Middle frontal gyrus (tissue), 1 donor: ENCODE measurements around the gene AIG1.

Experiments
- DNase-seq: peaks from one replicate; pipeline ENCODE4 v3.0.0-alpha.2; 2015; ENCODE audit warnings: low spot score; ENCODE audit errors: extremely low spot score

AIG1 gene

GRCh38 chr6:143195349-143195845 is 134.7 kb downstream of the AIG1 start:
- no peak for DNase-seq

- DNase-seq: no peak
Measured at GRCh38 chr6:143196525-143197225, 136.0 kb downstream of the AIG1 start.

- no peak for DNase-seq
Measured at GRCh38 chr6:143197377-143197776, 136.7 kb downstream of the AIG1 start.

GRCh38 chr6:143198312-143198711 is 137.6 kb downstream of the AIG1 start:
- DNase-seq: no peak

- DNase-seq: no peak
Measured at GRCh38 chr6:143199291-143199690, 138.6 kb downstream of the AIG1 start.

GRCh38 chr6:143200167-143200770 is 139.6 kb downstream of the AIG1 start:
- no peak for DNase-seq

- no peak for DNase-seq
Measured at GRCh38 chr6:143204045-143204444, 143.4 kb downstream of the AIG1 start.

- DNase-seq: no peak
Measured at GRCh38 chr6:143205131-143205535, 144.4 kb downstream of the AIG1 start.

- no peak for DNase-seq
Measured at GRCh38 chr6:143205585-143205984, 144.9 kb downstream of the AIG1 start.

GRCh38 chr6:143205991-143206390 is 145.3 kb downstream of the AIG1 start:
- no peak for DNase-seq

GRCh38 chr6:143206550-143206949 is 145.9 kb downstream of the AIG1 start:
- no peak for DNase-seq

GRCh38 chr6:143210420-143210819 is 149.7 kb downstream of the AIG1 start:
- DNase-seq: no peak

GRCh38 chr6:143213859-143214376 is 153.2 kb downstream of the AIG1 start:
- no peak for DNase-seq

GRCh38 chr6:143215363-143215762 is 154.7 kb downstream of the AIG1 start:
- DNase-seq: no peak

- no peak for DNase-seq
Measured at GRCh38 chr6:143215771-143216170, 155.1 kb downstream of the AIG1 start.

- no peak for DNase-seq
Measured at GRCh38 chr6:143218233-143218632, 157.5 kb downstream of the AIG1 start.

- DNase-seq: no peak
Measured at GRCh38 chr6:143221698-143222097, 161.0 kb downstream of the AIG1 start.

- no peak for DNase-seq
Measured at GRCh38 chr6:143222310-143222709, 161.6 kb downstream of the AIG1 start.

- no peak for DNase-seq
Measured at GRCh38 chr6:143222801-143223231, 162.1 kb downstream of the AIG1 start.

GRCh38 chr6:143223895-143224294 is 163.2 kb downstream of the AIG1 start:
- no peak for DNase-seq

GRCh38 chr6:143224516-143224915 is 163.8 kb downstream of the AIG1 start:
- no peak for DNase-seq

GRCh38 chr6:143225929-143226328 is 165.2 kb downstream of the AIG1 start:
- no peak for DNase-seq

- DNase-seq: no peak
Measured at GRCh38 chr6:143227675-143228074, 167.0 kb downstream of the AIG1 start.
